Umbilical cord (tissue), 2 donors: ENCODE data around the gene WWOX. TPM values are rescaled to one million over a fixed set of nuclear protein-coding genes. Genes with fewer than 3 reads are reported as not detected.
A peak's percentile ranks its signal among the peaks of the same experiment; 100 is the strongest.

Experiments used
- DNase-seq: peaks from one replicate; pipeline ENCODE4 v3.0.0-alpha.2; 2015; ENCODE audit warnings: low spot score
- total RNA-seq: library from RNA; depleted of rRNA; stranded (reverse); fragments of >200 nt; gene quantifications from one replicate; pipeline ENCODE4 v1.2.3, GENCODE V29; 2014; ENCODE audit warnings: low replicate concordance; ENCODE audit not compliant: insufficient read depth

WWOX gene
- total RNA-seq, 1 donor from 2014 or later: 54.4 TPM

DNA sequence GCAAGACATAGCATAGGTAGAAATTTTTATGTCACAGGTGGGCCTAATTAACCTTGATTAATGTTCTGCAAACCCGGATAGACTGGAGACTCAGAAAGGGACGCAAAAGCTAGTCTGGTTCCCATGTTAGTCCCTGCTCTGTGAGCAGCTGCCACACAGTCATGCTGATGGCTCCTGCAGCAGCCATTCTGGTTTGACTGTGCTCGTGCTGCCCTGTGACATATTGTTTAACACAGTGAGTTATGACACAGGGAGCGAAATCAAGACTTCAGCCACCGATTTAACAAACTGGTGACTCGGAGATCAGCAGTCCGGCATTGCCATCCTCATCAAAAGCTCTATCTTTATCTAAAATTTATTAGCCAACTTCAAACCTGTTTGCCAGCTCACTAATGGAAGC is 169.8 kb downstream of the WWOX start:
- DNase-seq: no peak

DNA sequence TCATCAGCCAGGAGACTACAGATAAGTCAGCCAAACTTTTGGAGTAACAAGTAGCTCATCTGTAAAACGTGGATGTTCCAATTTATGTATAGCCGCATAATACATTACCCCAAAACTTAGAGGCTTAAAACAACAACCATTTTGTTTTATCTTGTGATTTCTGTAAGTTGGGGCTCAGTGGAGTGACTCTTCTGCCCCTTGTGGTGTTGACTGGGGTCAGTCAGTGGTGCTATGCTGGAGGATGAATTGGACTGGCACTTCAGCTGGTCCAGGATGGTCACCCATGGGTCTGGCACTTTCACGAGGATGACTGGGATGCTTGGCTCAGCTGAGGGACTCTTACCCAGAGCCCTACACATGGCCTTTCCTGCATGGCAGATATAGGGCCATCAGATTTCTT is 172.5 kb downstream of the WWOX start:
- DNase-seq: no peak

DNA sequence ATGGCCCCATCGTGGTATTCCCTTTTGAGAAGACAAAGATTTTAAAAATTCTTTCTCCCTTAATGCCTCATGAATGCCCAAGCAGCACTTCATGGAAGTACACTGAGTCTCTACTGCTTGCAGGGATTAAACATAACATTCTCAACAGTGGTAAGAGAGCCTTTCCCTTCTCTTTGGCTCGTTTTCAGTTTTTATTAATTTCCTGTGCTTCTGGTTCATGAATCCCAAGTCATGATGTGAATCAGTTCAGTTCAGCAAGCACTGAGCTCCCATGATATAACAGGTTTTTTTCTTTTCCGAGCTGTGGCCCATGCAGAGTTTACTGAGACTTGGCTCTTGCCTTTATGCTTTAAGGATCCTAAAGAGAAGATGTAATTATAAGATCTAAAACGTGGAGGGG is 175.3 kb downstream of the WWOX start:
- no peak for DNase-seq

DNA sequence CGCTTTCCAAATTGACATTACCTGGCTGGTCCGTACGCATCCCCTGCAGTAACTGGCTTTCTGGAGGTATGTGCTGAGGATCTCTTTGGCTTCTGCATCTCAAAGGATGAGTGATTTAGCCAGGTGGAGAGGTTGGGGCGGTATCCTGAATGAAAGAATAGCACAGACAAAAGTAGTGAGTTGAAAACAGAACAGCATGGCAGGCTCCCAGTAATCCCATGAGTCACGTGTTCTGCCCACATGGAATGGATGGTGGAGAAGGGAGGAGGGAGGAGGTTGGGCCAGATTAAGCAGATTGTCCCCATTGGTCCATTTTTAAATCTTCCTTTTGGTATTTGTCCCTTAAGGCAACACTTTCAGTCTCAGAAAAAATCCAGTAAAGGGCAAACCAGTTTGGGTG is 176.0 kb downstream of the WWOX start:
- no peak for DNase-seq

DNA sequence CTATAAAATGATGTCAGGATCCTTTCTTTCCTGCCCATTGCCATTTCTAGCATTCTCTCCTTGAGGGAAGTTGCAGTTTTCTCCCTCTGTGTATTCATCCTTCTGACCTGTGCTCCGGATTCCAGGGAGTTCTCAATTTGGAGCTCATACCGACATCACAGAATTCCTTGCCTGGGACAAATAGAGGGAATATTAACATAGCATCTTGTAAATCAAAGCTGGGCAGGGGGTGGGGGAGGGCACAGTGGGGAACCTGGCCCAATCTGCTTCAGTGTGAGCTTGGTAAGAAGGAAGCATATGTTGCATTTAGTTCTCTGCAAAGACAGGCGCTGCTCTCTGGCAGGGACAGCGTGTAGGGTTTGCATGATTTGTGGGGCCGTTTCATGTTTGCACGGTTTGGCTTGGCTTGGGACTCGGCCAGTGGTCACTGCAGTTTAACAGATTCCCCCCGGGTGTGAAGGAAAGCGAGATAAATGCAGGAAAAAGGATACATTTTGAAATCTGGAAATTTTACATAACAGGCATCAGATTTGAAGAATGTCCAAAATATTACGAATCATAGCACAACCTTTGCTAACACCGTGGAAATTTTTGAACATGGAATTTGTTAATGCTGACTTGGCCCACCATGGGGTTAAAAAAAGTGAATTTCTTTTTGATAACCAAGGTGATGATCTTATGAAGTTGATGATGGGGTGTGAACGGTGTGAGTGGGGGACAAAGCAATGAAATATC is 178.0 kb downstream of the WWOX start:
- peak; percentile 67 for DNase-seq

DNA sequence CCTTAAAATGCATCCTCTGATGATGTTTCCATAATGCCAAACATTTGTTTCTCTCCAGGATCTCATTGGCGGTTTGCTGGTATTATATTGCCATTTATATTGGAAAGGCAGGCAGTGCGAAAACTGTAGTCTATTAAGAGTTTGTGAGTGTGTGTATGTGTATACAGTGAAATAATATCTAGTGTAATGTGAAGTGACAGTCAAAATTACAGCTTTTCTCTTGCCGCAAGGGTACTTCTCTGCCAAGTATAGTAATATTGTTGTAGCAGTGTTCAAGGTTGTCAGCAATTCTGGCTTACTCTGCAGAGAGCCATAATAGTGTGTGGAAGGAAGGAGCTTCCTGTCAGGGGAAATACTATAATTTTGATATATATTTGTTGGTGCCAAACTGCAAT is 178.6 kb downstream of the WWOX start:
- DNase-seq: no peak

DNA sequence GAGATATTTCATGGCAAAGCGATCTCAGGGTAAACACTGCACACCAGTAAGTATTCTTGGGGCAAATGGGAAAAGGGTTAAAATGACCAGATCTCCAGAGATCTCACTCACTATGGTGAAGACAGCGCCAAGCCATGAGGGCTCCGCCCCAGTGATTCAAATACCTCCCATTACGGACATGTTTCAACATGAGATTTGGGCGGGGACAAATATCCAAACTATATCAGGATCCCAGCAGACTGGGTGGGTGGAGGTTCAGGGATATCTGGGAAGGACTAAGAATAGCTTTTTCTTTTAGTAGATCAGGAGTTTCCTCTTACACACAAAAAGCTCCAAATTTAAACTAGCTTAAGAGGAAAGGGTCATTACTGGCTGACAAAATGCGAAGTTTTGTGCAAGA is 181.7 kb downstream of the WWOX start:
- DNase-seq: no peak

DNA sequence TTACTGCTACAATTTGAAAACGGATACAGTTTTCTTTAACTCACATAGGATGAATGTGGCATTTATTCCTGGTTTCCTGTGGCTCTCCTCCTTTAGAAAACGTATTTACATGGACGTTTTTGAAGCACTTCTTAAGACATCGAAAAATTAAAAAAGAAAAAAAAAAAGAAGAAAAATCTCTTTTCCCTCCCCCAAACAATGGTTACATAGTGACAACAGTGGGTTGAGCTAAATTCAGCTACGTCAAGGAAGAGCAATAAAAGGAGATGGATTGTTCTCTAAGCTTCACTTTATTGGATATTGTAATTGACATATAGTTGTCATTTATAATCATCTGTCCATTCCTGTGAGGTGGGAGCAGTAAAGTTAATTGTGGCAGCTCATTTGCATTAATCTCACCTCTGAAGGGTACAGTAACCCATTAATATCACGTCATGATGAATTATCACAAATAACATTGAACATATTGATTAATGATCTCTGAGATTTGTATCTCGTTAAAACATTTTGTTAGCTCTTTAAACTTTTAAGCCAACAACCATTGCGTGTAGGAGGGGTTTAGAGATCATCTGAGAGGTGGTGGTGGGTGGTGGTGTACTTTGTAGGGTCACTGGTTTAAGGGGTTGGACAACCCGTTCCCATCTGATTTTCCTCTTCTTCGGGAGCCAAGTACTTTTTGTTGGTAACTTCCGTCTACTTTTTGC is 184.2 kb downstream of the WWOX start:
- DNase-seq: no peak

DNA sequence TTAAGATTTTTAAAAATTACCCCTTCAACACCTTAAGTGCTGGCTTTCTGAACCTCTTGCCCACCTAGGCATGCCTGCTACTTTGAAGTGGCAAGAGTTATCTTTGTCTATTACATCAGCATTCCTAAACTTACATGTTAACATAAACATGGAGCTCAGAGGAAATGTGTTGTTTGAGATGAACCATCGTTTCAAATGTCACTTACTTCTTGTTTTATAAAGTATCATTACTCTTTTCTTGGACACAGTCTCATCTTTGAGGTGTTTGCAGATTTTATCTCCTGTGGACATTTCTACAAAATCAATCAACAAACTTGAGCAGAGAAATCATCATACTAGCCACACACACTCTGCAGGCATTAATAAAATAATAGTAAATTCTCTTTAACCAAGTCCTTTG is 184.9 kb downstream of the WWOX start:
- no peak for DNase-seq

DNA sequence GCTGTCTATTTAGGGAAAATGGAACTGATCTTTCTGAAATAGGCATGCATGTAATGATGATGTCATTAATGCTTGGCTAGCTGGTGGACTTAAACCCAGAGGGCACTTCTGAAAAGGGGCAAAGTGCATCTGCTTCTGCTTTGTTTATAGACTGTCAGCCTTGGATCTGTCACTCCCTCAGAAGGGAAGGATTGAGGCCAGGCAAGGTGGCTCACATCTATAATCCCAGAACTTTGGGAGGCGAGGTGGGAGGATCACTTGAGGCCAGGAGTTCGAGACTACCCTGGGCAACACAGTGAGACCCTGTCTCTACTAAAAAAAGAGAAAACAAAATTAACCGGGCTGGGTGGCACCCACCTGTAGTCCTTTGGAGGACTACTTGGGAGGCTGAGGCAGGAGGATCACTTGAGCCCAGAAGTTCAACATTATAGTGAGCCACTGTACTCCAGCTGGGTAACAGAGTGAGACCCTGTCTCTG is 185.5 kb downstream of the WWOX start:
- no peak for DNase-seq

DNA sequence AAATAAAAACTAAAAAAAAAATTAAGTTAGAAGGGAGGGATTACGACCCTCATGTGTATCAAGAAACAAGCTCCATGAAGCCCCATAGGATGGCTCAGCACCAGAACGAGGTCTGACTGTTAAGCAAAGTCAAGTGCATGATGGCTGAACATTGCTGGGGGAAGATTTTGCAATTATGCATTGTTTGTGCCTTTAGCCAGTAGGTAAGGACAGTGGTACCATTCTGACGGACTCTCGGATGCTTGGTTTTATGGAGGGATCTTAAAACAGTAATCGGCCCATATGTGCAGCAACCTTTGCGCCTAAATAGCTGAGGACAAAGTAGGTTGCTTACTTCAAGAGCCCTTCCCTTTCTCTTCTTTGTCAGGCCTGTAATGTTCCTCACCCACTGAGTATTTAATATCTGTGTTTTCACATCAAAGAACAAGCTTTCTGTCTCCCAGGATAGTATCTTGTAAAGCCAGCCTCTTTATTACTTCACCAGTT is 186.0 kb downstream of the WWOX start:
- no peak for DNase-seq

DNA sequence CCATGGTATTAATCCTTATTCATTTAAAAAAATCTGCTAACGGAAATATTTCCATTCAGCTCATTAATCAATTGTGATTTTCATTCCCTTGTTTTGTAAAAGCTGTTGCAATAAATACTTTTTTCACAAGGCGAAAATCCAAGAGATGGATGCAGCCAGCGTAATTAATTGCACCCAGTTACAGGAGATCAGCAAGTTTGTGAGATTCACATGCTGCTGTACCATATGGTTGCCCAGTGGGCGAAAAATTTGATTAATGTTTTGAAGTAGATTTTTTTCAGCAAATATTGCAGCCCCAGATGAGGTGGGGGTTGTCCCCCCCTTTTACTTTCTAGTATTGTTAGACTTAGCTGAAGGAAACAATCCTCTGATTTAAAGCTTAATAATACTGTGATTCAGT is 186.6 kb downstream of the WWOX start:
- no peak for DNase-seq

DNA sequence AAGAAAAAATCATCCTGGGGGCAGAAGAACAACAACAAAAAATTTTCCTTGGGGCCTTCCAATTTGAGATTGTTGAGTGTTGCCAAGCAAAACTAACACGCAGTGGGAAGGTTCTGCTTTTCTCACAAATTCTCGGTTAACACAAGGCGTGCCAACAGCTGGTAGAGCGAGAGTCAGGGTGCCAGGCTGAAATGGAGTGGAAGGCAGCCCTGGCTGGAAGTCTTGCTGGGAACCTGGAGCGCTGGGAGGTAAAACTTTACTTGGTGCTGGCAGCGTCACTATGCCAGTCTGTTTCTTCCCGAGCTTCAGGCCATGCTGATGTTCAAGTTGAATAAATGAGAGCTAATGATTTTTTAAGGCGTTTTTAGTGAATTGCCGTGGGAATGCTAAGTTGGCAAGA is 189.4 kb downstream of the WWOX start:
- no peak for DNase-seq

DNA sequence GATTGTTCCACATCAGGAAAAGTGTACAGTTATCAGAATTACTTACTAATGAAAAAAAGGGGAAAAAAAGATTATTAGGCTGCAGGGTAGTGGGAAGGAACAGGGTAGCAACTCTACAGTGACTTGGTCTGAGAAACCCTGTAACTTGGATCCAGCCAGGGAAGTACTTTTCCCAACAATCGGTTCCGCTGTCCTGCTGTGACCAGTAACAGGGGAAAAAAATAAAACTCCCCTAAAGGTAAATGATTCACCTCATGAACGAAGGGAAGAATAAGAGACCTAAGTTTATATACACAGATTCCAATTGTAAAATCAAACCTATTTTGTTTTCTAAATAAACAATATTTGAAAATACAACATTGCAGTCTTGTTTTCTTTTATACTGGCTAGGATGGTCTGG is 189.9 kb downstream of the WWOX start:
- DNase-seq: no peak

DNA sequence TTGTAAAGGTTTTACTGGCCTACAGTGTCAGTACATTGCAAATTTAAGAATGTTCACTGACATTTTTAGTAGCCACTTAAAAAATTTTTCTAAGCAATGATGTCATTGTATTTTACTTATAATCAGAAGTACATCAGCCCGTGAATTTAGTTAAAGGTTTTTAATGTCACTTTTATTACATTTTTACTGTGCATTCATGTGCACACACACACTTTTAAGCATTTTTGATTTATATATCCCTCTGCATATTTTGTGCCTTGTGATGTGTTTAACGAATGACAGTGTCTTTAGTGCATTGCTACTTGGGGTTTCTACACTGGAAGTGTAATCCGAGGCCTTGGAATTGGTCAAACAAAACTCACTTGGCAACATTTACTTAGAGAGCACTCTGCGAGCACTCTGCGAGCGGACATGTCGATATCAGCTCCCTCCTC is 190.4 kb downstream of the WWOX start:
- DNase-seq: no peak

DNA sequence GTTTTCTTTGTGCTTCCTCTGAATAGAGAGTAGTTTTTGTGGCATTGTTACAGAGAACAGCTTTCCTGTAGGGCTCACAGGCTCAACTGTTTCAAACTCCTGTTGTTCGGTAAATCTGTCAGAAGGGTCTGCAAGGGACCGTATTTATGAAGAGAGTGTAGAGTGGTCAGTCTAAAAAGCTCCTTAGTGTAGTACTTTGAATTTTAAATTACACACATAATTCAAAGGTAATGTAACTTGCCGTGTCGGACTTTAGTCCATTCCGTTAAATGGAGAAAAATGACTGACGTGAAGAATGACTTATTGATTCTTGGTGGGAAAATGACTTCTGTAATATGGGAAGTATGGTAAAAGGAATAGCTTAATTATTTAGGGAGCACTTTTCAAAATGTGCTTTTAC is 190.9 kb downstream of the WWOX start:
- DNase-seq: no peak

DNA sequence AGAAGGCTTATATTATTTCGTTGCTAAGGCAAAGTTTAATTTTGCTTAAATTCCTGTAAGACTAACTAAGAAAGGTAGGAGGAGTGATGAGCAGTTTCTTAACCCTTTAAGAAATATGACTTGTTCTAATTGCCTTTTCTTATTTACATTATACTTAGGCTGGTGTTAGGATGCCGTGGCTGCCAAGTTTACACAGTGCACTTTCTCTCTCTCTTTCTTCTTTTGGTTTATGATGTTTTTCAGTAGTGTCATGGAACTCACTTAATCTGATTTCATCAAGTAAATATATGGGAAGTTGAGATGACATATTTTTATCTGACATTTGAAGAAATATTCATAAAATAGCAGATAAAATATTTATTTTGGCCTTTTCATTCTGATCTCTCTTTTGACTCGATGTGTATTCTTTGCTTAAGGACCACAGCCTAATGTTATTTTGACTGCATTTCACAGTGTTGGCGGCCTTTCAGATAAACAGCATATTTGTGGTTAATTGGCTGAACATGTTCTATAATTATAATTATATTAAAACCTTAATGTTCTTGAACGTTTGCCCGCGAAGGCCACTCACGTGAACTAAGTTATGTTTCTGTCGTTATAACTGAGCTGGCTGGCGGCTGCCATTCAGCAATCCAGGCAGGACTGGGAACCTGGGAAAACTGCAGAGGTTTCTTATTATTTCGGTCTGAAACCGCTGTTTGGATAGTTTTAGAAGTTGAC is 191.6 kb downstream of the WWOX start:
- DNase-seq: no peak

DNA sequence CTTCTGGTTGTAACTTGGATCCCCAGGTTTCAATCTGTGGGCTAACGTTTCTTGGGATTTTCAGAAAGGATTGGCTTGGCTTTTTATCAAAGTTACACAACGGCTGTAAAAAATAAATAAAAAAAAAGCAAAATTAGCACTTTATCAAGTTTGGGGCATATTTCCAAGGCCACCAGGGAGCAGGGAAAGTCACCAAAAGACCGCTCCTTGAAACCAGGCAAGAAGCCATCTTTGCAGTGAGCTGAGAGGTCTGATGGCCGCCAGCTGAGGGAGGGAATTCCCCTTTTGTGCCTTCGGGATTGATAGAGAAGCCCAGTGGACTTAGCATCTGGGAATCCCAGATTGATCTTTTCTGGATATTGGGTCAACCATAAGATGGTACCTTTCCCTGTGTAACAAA is 192.2 kb downstream of the WWOX start:
- no peak for DNase-seq

DNA sequence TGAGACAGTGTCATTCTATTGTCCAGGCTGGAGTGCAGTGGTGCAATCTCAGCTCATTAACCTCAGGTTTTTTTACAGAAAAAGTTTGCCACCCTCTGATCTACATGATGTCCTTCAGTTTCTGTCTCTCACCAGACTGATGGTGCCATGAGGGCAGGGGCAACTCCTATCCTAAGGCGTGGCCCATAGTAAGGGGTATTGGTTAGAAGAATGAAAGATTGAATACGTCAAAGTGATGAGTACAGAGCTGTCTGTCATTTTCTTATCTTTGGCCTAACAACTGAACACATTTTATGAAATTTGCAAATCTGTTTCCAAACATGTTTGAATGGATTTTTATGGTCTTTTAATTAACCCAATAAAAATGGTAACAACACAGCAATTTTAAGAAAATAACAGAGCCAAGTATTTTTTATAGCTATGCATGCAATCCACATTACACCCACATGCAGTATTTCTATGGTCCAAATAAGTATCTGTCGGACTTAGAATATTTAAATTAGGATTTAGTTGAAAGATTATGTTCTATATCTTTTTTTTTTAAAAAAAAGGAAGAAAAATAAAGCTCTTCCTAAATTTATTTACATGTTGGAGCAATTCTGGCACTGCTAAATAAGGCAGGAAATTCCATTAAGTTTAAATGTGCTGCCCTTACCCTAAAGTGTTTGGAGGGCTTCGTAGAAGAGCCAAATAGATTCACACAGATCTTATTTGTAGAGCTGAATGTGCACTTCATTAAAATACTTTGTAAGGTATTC is 192.8 kb downstream of the WWOX start:
- DNase-seq: no peak

DNA sequence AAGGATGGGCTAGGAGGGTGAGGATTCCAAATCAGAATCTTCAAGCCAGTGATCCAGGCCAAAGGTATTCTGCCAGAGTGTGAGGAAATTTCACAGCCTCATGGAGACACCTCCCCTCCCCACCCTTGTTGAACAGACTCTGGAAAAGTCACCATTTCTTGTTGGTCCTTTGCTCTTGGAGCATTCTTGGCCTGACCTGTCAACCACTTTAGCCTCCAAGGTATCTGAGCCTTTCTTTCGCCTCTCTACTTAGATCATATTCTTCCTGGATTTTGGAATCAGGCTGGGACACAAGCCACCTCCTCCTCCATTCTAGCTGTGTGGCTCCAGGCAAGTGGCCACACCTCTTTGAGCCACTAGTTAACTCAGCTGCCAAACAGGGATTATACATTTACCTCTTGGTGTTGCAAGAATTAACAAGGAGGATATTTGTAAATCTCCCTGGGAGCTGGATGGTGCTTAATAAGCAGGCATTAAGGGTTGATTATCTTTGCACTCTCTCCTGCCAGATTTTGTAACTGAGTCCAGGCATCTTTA is 193.5 kb downstream of the WWOX start:
- no peak for DNase-seq

DNA sequence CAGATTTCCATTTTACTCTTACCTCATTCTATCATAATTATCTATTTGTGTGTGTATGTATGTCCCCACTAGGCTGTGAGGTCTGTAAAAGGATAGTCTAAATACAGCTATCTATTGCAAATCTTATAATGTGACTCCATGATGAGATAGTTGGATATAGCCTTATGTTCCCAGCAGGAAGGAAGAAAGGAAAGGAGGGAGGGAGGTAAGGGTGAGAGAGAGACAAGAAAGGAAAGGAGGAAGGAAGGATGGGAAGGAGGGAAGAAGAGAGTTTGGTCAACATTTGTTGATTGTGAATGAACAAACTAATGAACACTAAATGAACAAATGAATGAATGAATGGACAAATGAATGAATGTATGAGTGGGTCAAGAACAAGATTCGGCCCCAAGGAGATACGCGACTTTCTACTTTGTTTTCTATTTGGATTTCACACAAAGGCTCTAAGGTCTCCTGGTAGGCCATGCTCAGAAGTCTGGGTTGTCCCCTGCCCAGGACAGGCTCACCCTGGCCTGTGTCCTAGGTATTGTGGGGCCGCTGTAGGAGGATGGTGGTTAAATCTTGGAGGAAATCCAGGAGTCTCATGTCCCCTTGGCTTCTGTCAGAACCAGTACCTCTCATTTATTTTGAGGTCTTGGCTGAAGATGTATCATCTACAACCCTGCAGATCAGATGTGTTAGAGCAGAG is 195.2 kb downstream of the WWOX start:
- DNase-seq: no peak
